Body of pancreas (tissue), 4 donors: Measurements from ENCODE around the gene FBXO31. TPM values are rescaled to one million over a fixed set of nuclear protein-coding genes. Genes with fewer than 3 reads are reported as not detected.

Source experiments
- ATAC-seq: fragments of 150-250 bp; one replicate; pipeline ENCODE4 v1.9.1; 2016
- DNase-seq, 4 donors: peaks; one replicate each; pipeline ENCODE4 v3.0.0-alpha.2; 2019
- H3K27ac ChIP-seq, 4 donors: fragments of 200-600 bp; sonication (generic); 1 replicate in 3 of 4; 2 replicates in 1 of 4; pipeline versions ENCODE4 v1.5.1 to v1.6.1; 2016 to 2019; ENCODE audit warnings: mild to moderate bottlenecking in 1 of 4, mixed read lengths in 1 of 4, moderate library complexity in 1 of 4
- H3K27me3 ChIP-seq, 2 donors: fragments of 200-600 bp; sonication (generic); one replicate each; pipeline ENCODE4 v1.6.0; 2016; ENCODE audit warnings: mild to moderate bottlenecking in 1 of 2
- H3K36me3 ChIP-seq, 2 donors: fragments of 200-600 bp; sonication (generic); replicated peaks in 1 of 2; 2 replicates each; pipeline ENCODE4 v1.5.1; 2016; ENCODE audit warnings: low read depth in 2 of 2; ENCODE audit not compliant: insufficient read depth in 1 of 2
- H3K4me1 ChIP-seq: fragments of 200-600 bp; sonication (generic); one replicate; pipeline ENCODE4 v1.6.0; 2016
- H3K4me3 ChIP-seq, 2 donors: fragments of 200-600 bp; sonication (generic); 1 replicate in 1 of 2; 2 replicates in 1 of 2; pipeline ENCODE4 v1.5.1; 2016 to 2019
- H3K9me3 ChIP-seq, 3 donors: fragments of 200-600 bp; sonication (generic); 1 replicate in 2 of 3; 2 replicates in 1 of 3; pipeline ENCODE4 v1.5.1; 2016
- POLR2A ChIP-seq, 3 donors: fragments of 450-650 bp; IDR thresholded peaks; one replicate each; pipeline ENCODE4 v1.6.1; 2016; ENCODE audit warnings: antibody characterized with exemption in 3 of 3, mild to moderate bottlenecking in 2 of 3
- WGBS, 2 donors: methylation state at CpG; one replicate each; pipeline ENCODE4 v1.1.5; 2017; 5-methylcytosine and 5-hydroxymethylcytosine counted together
- intact Hi-C: fragments of 100-400 bp; cut with DNase I; formaldehyde crosslinking; loops from one replicate; pipeline ENCODE4 v1.15.1; 2023
- total RNA-seq, 2 donors: library from RNA; depleted of rRNA; stranded (reverse); fragments of >200 nt; gene quantifications; one replicate each; pipeline ENCODE4 v1.1.0, GENCODE V29; 2016
- TF ChIP-seq, protein P1 (sequence below), 7 experiments: fragments of 450-650 bp in 4 of 7; fragments of 200-600 bp in 3 of 7; sonication (generic) in 3 of 7; IDR thresholded peaks; one replicate each; pipeline ENCODE4 v1.5.1; 2016 to 2019; ENCODE audit warnings: antibody characterized with exemption in 7 of 7

FBXO31 gene
- total RNA-seq, 2 donors from 2014 or later: 35.5 to 46.8 TPM

- no peak overlapping the region for H3K27ac ChIP-seq
- no peak overlapping the region for H3K4me3 ChIP-seq
- no peaks in the 10 kb centered on the region for H3K27me3 ChIP-seq
- no peak for ATAC-seq
- DNase-seq: no peak
- TF ChIP-seq, protein P1, sequence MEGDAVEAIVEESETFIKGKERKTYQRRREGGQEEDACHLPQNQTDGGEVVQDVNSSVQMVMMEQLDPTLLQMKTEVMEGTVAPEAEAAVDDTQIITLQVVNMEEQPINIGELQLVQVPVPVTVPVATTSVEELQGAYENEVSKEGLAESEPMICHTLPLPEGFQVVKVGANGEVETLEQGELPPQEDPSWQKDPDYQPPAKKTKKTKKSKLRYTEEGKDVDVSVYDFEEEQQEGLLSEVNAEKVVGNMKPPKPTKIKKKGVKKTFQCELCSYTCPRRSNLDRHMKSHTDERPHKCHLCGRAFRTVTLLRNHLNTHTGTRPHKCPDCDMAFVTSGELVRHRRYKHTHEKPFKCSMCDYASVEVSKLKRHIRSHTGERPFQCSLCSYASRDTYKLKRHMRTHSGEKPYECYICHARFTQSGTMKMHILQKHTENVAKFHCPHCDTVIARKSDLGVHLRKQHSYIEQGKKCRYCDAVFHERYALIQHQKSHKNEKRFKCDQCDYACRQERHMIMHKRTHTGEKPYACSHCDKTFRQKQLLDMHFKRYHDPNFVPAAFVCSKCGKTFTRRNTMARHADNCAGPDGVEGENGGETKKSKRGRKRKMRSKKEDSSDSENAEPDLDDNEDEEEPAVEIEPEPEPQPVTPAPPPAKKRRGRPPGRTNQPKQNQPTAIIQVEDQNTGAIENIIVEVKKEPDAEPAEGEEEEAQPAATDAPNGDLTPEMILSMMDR (IDR thresholded peaks at IDR 0.05): no peak
- no peak for TF ChIP-seq POLR2A (IDR thresholded peaks at IDR 0.05)
- 86 to 97% methylated on average over 2 to 5 of the region's 5 CpGs for WGBS, 2 donors
- intact Hi-C loops: no loop called here
- no peaks in the 10 kb centered on the region for H3K36me3 ChIP-seq
- no peaks in the 10 kb centered on the region for H3K9me3 ChIP-seq
- H3K4me1 ChIP-seq: no peaks in the 10 kb centered on the region
Measured at GRCh38 chr16:87311387-87311786, 72.2 kb downstream of the FBXO31 start.

GRCh38 chr16:87310610-87311009 lies 73.0 kb downstream of the FBXO31 start:
- H3K4me3 ChIP-seq: no peak overlapping the region
- no peaks in the 10 kb centered on the region for H3K27me3 ChIP-seq
- TF ChIP-seq, protein P1 (IDR thresholded peaks at IDR 0.05): no peak
- TF ChIP-seq POLR2A (IDR thresholded peaks at IDR 0.05): no peak
- H3K27ac ChIP-seq: no peak overlapping the region
- no peaks in the 10 kb centered on the region for H3K36me3 ChIP-seq
- no peaks in the 10 kb centered on the region for H3K9me3 ChIP-seq
- no peaks in the 10 kb centered on the region for H3K4me1 ChIP-seq
- intact Hi-C loops: no loop called here
- 84 to 89% methylated on average over 7 of the region's 7 CpGs for WGBS, 2 donors
- DNase-seq (no peak), ATAC-seq (no peak)

DNA sequence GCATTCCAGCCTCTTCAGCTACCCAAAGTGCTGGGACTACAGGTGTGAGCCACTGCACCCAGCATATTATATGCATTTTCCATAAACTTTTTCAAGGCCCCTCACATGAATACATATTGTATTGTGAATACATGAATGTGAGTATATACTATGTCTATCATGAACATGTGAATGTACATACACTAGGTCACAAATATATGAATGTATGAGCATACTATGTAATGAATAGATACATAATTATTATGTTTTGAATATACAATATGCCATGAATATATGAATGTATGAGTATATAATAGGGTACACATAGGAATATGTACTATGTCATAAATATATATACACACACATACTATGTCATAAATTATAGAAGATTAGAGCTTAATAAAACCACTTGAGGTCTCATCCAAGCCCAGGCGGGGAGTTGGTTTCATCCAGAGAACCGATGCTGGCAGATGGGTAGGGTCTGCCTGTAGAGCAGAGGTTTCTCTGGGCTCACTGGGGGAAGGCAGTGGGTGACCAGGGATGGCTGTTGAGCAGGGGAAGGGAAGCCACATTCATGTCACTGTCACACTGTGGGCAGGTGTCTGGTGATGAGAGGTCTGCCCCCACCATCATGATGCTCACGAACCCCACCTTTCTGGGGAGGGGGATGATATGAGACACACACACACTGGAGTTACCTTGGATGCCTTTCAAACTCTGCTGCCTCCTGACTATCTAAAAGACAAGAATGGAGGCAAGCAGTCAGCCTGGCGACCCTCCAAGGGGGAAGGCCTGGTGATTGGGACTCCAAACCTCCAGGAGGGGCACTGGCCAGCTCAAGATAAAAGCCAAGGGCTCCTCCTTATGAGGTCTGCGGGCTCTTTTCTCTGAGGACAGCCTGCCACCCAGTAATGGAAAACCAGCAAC lies 73.7 kb downstream of the FBXO31 start:
- no peak for DNase-seq
- ATAC-seq: no peak
- no peak overlapping the region for H3K27ac ChIP-seq
- H3K4me3 ChIP-seq: no peak overlapping the region
- TF ChIP-seq, protein P1 (IDR thresholded peaks at IDR 0.05): no peak
- TF ChIP-seq POLR2A (IDR thresholded peaks at IDR 0.05): no peak
- intact Hi-C loops: no loop called here
- no peaks in the 10 kb centered on the region for H3K9me3 ChIP-seq
- 73 to 91% methylated on average over 5 of the region's 5 CpGs for WGBS, 2 donors
- no peaks in the 10 kb centered on the region for H3K36me3 ChIP-seq
- H3K4me1 ChIP-seq: no peaks in the 10 kb centered on the region
- H3K27me3 ChIP-seq: no peaks in the 10 kb centered on the region

DNA sequence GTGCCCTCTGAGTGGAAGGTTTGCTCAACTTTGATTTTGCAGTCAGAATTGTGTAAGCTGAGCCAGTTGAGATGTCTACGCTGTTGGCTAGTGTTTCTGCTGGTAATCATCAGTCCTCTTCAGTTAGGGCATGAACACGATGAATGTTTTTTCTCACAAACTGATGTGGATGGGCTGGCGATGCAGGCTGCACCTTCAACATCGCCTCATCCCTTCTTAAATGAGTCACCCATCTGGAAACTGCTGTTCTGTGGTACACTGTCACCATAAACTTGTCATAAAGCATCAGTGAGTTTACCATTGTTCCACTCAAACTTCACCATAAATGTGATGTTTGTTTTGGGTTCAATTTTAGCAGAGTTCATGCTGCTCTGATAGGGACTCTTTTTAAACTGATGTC lies 74.8 kb downstream of the FBXO31 start:
- no peak overlapping the region for H3K27ac ChIP-seq
- no peaks in the 10 kb centered on the region for H3K9me3 ChIP-seq
- DNase-seq (no peak), ATAC-seq (no peak)
- intact Hi-C loops: no loop called here
- no peaks in the 10 kb centered on the region for H3K4me1 ChIP-seq
- H3K36me3 ChIP-seq: no peaks in the 10 kb centered on the region
- H3K4me3 ChIP-seq: no peak overlapping the region
- TF ChIP-seq, protein P1 (IDR thresholded peaks at IDR 0.05): no peak
- no peak for TF ChIP-seq POLR2A (IDR thresholded peaks at IDR 0.05)
- WGBS, 2 donors: 75 to 95% methylated on average over 4 of the region's 4 CpGs
- H3K27me3 ChIP-seq: no peaks in the 10 kb centered on the region

- TF ChIP-seq, protein P1 (IDR thresholded peaks at IDR 0.05): no peak
- WGBS, 2 donors: 88% methylated on average over 3 of the region's 3 CpGs
- H3K4me1 ChIP-seq: no peaks in the 10 kb centered on the region
- no peak for ATAC-seq
- H3K4me3 ChIP-seq: no peak overlapping the region
- no peaks in the 10 kb centered on the region for H3K36me3 ChIP-seq
- no peaks in the 10 kb centered on the region for H3K27me3 ChIP-seq
- H3K27ac ChIP-seq: no peak overlapping the region
- no peaks in the 10 kb centered on the region for H3K9me3 ChIP-seq
- intact Hi-C loops: no loop called here
- DNase-seq: no peak
Measured at GRCh38 chr16:87306516-87306915, 77.1 kb downstream of the FBXO31 start.
